GM19025 (cell line): Measurements from ENCODE around the gene FREY1.

Experiments used
- ATAC-seq: cut with Tn5 transposase; IDR thresholded peaks from one replicate; pipeline ENCODE4 v1.9.1; 2021; ENCODE audit warnings: mild to moderate bottlenecking, low read depth, moderate library complexity; ENCODE audit not compliant: unreplicated experiment

Gene FREY1

GRCh38 chr11:45897556-45897955 is 9.5 kb downstream of the FREY1 start:
- no peak for ATAC-seq

- ATAC-seq: no peak
These were observed 10.6 kb downstream of the FREY1 start for GRCh38 chr11:45896422-45896984.

GRCh38 chr11:45895553-45896259 is 11.4 kb downstream of the FREY1 start:
- no peak for ATAC-seq

DNA sequence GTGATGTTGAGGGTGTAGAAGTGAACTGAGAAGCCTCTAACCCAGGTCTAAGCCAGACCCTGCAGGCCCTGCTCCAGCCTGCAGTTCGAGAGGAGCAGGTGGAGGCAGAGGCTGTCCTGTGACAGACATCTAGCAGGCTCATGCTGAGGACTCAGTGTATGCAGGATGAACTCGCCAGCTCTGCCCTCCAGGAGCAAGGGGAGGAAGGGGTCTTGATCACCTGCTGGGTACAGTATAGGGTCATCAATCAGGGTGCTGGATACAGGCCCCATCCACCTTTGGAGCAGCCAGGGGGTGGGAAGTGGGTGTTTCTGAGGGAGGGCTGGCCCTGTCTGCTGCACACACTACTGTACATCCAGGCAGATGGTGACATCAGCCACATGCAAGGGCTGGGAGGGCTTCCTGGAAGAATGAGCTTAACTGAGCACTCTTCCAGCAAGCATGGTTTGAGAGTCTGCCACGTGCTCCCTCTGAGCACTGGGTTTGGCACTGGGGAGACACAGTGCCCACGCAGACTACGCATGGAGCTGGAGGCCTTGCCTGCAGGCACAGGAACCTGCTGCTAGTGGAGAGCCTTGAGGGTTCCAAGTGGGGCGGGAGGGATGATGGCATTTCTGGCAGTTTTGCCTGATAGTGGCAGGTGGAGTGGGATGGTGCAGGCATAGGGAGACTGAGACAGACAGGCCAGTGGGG is 12.4 kb downstream of the FREY1 start:
- ATAC-seq: no peak

GRCh38 chr11:45892856-45893255 is 14.2 kb downstream of the FREY1 start:
- no peak for ATAC-seq

DNA sequence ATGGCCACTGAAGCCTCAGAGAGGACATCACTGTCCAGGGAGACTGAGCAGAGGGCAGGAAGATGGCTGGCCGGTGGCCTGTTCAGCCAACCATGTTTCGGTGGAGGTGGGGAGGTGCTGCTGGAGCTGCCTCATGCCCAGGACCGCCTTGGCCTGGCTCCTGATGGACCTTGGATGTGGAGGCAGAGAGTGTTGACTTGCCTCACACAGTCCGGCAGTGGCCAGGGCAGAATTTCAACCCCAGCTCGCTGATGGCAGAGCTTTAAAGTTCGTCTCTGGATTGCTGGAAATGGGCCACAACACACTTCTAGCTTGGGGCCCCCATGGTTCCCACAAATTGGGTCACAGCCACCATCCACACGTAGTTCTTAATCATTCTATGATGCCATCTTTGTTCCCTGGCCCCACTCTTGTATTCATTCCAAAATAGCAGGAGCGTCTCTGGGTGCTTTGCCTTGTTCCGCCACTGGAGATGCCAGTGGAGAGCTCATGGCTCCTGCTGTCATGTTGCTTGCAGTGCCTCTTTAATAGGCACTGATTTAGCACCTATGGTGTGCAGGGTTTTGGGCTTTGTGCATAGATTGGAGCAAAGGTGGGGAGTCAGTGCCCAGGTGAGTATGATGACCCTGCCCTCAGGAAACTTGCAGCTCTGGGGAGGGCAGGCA is 16.1 kb downstream of the FREY1 start:
- ATAC-seq: no peak

GRCh38 chr11:45889966-45890365 is 17.1 kb downstream of the FREY1 start:
- ATAC-seq: no peak

GRCh38 chr11:45889555-45889954 is 17.5 kb downstream of the FREY1 start:
- no peak for ATAC-seq

GRCh38 chr11:45887587-45887986 is 19.5 kb downstream of the FREY1 start:
- ATAC-seq: no peak

GRCh38 chr11:45886816-45887520 is 20.1 kb downstream of the FREY1 start:
- ATAC-seq: no peak

DNA sequence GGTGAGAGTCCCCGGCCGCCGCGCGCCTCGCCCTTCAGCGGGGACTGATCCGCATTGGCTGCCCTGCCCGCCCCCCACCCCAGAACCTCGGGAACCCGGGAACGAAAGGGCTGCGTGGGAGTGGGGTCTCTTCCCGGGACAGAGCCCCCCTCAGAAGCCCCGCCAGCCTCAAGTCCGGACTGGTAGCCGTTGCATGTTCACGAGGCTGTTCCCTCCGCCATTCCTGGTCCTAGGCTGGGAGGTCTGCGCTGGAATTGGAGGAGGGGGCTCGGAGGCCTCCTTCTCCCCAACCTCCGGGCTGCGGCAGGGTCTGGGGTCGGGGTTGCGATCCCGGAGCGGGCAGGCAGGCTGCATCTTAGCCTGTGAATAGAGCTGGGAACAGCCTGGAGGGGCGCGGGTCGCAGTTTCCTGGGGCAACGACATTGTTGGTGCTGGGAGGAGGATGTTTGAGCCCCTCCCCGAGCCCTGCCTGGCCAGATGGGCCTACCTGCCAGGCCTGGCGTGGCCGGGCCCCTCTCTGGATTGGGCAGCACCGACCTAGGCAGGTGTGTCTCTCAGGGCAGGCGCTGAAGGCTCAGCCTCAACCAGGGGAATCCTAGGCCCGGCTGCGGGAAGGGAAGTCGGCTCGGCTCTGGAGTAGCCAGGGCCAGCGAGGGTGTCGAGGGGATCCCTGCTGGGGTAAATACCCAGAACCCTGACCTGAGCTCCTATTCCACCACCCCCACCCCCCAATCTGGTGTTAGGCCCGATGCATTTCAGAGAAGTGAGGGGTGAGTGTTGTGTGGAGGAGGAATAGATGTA is 20.9 kb downstream of the FREY1 start:
- ATAC-seq: no peak

DNA sequence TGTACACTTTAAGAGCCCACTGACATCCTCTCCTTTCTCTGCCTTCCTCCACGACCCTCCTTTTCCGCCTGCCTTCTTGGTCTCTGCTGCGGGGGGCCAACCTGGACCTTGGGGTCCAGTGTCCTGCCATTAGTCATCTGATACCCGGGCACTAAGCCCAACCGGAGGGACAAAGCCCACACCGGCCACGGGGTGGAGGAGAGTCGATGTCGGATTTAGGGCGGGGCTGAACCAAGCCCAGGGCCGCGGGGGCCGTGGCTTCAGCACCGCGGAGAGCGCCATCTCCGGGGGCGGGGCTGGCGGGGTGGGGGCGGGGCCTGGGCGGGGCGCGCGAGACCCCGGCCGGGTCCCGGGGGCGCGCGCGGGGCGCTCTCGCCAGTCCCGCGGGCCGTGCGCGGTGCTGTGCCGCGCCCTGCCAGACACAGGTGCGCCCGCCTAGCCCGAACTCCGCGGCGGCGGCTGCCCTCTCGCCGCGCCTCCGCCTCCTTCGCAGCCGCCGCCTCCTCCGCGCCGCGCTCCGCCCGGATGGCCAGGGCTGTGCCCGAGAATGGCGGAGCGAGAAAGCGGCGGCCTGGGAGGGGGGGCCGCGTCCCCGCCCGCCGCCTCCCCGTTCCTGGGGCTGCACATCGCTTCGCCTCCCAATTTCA is 21.7 kb downstream of the FREY1 start, which contains the start of gene MAPK8IP1:
Gene MAPK8IP1 (plus strand): TSS at position 378 of the 647 bp plus-strand sequence. CDS start 170 bp downstream, at position 548.
- ATAC-seq: peak; percentile 71

DNA sequence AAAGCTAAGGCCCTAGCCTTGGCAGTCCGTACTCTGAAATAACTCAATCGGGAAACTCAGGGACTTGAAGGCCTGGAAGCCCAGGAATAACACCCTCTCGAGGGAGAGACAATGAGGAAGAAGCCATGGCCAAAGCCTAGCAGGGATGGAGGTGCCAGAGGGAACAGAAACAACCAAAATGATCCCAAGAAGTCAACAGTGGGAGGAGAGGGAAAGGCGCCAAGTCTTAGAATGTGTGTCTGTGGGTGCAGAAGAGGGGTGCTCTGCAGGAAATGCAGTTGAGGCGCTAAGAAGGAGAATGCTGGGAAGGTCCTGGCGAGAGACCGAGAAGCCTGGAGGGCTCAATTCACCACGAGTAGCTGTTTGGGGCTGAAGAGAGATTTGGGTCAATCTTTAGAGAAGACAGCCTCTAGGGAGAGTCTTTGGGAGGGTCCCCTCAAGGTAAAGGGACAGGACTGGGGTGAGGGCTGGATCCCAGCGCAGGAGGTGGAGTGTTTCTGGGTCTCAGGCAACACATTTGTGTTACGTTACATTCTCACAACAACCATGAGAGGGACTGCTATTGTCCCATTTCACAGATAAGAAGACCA is 22.4 kb downstream of the FREY1 start:
- ATAC-seq: no peak

GRCh38 chr11:45881708-45882368 is 25.2 kb downstream of the FREY1 start:
- ATAC-seq: no peak

DNA sequence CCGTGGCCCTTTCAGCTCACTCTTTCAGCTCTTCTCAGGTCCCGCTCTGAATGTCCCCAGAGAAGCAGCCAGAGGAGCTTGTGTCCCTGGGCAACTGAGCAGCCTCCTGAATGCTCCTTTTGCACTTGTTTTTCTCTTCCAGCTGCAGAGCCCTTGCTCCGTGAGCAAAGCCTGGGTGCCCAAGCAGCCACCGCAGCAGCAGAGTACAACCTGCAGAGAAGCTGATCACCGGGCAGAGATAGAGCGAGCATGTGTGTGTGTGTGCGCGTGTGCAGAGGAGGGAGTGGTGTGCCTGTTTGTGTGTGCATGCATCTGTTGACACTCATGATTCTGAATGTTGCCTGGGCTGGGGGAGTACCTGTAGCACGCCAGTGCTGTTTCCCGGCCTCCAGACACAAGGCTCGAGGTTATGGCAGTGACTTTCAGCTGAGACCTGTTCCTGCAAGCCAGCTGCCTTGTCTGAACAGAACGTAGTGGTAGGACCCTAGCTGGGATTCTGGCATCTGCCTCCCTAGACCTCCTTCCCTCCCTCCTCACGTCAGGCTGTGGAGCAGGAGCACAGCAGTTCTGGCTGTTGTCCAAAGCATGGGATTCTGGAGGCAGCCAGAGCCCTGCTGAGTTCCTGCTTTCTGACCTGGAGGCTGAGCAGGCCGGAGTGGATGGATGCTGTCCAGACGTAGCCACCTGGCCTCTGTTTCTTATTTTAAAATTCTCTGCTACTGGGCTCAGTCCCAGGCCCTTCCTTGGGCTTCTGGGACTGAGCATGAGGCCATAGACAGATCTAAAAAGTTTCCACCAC is 26.1 kb downstream of the FREY1 start:
- no peak for ATAC-seq

DNA sequence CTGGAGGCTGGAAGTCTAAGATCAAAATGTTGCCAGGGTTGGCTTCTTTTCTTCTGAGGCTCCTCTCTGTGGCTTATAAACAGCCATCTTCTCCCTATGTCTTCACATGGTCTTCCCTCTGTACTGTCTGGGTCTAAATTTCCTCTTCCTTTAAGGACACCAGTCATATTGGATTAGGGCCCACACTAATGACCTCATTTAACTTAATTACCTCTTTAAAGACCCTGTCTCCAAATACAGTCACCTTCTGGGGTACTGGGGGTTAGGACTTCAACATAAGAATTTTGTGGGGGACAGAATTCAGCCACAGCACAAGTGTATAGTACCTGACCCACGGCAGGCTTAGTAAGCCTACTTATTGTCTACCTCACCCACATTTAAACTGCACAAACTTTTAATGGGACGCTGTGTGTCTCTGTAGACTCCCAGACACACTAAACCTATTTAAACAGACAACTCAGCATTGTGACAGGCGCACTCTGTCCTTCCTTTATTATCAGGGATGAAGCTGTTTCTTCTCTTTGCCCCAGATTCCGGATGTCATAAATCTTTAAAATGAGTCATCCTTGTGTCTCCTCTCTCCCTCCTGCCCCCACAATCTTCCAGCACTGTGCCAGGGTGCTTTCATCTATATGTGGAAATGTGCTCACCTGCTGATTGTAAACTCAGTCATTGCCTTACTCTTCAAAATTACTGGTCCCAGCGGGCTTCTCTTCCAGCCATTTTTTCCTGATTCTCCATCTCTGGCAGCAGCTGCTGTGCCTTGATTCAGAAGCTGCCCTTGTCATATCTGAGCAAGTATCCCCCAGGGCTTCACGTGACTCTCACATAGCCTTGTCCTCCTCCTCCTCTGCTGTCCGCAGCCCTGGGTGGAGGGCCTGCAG is 27.0 kb downstream of the FREY1 start:
- no peak for ATAC-seq

DNA sequence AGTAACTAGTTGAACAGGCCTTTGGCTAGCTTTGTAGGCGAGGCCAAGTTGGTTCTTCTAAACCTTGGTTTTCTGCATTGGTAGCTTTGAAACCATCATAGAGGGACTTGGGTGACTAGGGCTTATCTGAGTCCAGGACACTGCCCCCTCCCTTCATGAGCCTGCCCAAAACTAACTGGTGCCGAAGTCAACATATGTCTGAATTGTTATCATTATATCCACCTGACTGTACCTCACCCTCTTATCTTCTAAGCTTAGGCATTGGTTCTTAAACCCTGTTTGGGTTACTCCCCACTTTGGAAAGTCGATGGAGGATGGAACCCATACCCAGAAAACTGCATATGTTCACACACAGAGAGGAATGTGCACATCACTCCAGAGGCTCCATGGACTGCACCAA is 29.2 kb downstream of the FREY1 start:
- ATAC-seq: no peak
